DND-41 (cell line): Measurements from ENCODE around the gene PTHLH.

ENCODE experiments used
- CTCF ChIP-seq: IDR thresholded peaks from 2 replicates; pipeline ENCODE4 v1.5.1; 2012; ENCODE audit warnings: borderline replicate concordance, low read length, moderate library complexity, mild to moderate bottlenecking; ENCODE audit not compliant: poor library complexity, severe bottlenecking; ENCODE audit errors: extremely low read depth
- EZH2 ChIP-seq: IDR thresholded peaks from 3 replicates; pipeline ENCODE4 v1.6.1; 2012; ENCODE audit warnings: borderline replicate concordance, low read depth, mild to moderate bottlenecking, moderate library complexity, low read length, inconsistent platforms; ENCODE audit not compliant: severe bottlenecking

GRCh38 chr12:27919671-27920235, 52.8 kb downstream of the PTHLH start:
- TF ChIP-seq CTCF, result no peak
- TF ChIP-seq EZH2, result no peak
